Ammon's horn (tissue), 1 donor: ENCODE results near the gene C16orf78.

Experiments used
- DNase-seq: peaks from one replicate; pipeline ENCODE4 v3.0.0-alpha.2; 2016; ENCODE audit warnings: low spot score

C16orf78 gene

DNA sequence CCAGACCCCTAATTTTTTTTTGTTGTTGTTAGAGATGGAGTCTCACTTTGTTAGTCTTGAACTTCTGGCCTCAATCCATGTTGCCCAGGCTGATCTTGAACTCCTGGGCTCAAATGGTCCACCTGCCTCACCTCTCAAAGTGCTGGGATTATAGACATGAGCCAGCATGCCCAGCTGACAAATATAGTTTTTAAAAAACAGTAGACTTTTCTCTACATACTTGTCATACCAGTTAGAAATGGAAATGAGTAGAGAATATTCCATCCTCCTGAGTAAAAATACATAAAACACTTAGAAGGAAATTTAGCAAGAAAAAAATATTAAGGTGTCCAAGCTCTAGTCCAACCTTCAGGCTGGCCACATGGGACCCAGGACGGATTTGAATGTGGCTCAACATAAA lies 21.4 kb downstream of the C16orf78 start:
- DNase-seq, result no peak

DNA sequence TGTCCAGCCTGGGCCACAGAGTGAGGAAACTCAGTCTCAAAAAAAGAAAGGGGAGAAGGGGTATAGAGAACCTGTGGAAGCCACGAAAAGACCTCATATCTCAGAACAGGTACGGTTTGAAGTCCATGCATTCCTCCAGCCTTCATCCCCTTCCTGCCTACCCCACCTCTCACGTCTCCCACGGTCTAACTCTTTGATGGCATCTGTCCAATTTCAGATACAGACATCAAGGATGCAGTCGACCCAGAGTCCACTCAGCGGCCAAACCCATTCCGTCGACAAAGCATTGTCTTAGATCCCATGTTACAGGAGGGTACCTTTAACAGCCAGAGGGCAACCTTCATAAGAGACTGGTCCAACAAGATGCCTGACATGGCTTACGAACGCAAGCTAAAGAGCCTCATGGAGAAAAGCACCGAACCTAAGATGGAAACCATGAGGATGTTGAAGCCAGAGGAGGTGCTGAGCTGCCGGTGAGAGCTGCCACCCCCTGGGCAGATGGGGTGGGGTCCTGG lies 22.7 kb downstream of the C16orf78 start:
- no peak for DNase-seq

DNA sequence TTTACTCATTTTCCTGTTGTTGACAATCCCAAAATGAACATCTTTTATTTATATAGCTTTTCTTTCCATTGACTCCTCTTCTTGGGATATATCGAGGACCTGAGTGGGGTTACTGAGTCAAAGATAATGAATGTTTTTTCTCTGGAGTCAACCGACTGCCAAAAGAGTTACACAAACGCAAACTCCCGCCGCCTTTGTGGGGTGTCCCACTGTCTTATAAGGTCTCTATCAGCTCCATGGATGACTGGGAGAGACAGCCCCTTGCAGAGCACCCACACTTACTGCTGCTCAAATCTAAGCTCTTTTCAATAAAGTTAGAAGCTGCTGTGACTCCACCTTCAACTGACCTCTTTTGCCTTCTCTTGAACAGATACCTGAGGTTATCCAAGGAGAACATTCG lies 25.2 kb downstream of the C16orf78 start:
- DNase-seq, result no peak

DNA sequence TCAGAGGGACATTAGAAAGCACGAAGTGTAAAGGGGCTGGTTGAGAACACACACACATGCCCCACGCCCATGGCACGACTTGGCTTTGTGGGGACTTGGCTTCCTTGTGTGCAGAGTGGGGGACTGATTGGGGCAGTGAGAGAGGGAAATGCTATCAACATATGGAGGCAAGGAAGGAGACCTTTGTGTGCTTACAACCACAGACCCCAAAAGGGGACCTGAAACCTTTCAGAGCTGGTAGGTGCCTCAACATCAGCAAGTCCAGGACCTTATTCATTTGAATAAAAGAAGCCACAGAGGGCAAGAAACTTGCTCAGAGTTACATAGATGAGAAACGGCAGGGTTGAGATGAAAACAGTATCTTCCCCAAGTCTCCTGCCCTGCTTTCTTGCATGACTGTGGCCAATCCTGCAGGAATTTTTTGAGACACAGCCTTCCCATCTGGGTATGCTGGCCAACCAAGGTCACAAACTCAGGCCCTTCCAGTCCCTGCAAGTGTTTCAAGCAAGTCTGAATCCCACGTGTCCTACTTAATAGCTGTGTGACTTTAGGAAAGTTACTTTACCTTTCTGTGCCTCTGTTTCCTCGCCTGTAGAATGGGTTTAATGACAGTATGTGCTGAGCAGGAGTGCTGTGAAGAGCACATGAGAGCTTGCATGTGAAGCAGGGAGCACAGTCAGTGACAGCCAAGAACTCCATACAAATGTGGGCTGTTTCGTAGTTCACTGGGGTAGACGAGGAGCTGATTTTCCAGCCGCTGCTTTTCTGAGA lies 26.2 kb downstream of the C16orf78 start:
- DNase-seq, result no peak

DNA sequence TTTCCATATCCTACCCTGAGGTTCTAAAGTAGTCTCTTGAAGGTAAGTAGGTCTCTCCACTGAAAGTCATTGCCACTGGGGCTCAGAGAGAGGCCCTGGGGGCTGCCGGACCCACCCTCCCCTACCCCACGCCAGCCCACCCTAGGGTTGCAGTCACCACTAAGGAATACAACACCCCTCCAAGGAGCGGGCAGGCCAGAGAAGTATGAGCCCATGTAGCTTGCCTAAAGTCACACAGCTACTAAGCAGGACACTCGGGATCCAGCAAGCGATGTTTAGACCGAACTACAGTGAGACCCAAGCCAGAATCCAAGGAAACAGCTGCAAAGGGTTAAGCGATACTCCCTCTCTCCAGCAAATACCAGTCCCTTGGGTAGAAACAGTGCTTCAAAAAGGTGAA lies 27.0 kb downstream of the C16orf78 start:
- no peak for DNase-seq

DNA sequence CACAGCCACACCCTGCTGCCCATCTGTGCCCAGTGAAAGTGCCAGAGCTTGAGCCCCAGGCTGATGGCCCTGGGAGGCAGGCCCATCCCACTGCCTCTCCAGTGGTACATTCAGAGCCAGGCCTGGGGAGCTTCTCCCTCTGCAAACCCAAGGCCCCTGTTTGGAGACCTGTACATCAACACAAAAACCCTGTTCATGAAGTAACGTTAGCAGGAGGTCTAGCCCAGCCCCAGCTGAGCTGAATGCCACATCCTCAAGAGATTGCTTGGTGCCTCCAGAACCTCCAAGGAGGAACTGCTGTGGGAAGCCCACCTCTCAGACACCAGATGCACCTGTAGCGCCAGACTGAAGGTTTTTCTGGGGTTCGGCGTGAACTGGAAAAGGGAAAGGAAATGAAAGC lies 31.5 kb downstream of the C16orf78 start:
- no peak for DNase-seq

DNA sequence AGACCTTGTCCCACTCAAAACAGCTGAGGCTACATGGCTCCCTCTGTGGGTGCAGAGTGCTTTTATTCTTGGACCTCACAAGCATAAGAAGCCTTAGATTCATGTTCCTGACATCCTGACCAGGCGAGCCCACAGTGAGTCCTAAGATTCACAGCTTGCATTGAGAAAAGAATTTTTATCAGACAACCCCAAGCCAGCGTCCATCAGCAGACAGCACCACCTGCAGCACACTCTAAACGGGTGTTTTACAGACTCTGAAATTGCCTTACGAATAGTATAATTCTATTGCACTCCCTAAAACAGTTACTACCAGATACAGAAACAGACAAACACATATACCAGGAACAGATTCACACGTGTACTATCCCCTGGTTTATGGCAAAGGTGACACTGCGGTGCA lies 31.9 kb downstream of the C16orf78 start:
- no peak for DNase-seq

DNA sequence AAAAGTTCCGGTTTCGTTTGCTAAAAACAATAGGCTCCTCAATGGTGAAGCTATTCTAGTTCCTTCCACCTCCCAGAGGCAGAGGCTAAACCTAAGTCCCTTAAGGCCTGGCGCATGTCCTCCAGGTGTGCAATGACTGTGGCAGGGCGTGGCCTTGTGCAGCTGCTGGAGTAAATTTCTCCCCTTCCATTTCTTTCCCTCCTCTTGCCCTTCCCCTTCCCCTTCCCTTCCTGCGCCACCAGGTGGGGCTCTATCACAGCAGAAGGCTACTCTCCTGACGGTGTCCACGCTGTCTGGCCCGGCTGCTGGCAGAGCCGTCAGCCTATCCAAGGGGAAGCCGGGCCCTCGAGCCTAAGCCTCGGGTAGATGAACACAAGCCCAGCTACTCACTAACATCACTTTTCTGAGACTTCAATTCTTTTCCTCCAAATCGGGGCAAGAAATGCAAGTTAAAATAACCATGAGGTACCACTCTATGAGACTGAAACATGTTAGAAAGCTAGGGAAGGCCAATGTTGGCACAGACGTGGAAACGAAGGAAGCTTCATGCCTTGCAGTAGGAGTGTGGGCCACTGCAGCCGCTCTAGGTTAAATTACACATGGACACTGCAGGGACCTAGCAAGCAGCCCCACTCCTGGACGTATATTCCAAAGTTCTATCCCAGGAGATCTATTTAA lies 34.4 kb downstream of the C16orf78 start:
- peak; percentile 88 for DNase-seq

DNA sequence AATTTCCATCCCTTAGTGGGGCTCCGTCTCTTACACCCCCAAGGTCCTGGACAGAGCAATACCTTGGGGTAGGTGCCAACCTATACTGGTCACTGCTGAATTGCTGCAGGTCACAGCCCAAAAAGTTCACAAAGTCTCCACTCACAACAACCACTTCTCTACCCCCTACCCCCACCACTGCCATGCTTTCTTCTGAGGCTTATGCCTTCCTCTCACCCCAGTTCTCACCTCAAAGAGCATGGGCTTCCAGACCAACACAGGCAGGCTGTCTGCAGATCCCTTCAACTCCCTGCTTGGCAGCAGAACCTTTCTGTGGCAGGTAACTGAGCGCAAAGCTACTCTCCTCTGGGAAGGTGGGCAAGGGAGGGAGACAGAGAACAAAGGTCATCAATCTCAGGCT lies 35.5 kb downstream of the C16orf78 start:
- no peak for DNase-seq

DNA sequence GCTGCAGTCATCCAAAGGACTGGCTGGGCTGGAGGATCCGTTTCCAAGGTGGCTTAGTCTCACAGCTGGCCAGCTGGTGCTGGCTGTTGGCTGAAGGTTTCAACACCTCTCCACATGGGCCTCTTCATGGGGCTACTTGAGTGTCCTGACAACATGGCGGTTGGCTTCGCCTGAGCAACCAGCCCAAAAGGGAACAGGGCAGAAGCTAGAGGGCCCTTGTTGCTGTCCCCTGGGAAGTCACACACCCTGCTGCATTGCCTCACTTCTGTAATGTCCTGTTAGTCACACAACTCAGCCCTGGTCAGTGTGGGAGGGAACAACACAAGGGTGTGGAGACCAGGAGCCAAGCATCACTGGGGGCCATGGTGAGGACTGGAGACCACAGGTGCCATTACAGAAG lies 36.6 kb downstream of the C16orf78 start:
- DNase-seq, result no peak

DNA sequence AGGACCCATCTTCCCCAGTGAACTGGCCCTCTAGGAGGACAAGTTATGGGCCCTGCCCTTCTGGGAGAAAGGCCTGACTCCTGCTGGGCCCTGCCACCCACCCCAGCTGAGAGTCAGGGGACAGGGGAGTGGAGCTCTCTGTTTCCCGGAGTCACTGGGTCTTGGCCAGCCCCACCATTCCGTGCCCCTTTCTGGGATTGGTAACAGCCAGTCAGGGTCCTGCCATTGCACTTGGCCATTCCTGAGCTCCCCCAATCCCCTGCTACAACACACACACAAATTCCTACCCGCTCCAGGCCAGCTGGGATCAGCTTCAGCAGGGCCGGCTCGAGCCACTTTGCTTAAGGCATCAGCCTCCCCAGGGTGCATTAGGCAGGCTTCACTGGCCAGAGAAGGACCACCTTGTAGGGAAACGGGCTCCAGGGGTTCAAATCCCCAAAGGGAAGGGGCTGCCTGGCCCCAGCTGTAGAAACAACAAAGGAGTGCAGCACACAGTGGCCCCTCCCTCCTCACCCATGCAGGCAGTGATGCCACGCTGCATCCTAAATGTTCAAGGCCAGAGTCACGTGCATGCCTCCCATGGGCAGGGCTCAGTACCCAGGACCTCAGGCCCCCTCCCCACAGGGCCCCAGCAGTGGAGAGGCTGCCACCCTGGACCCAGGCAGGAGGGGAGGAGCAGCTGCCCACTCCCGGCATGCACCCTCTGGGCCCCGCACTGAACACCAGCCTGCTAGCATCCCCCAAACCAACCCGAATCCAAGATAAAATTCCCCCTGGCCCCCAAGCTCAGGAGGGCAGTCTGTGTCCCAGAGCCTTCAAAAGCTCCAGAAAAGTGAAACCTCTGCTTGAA lies 37.7 kb downstream of the C16orf78 start:
- no peak for DNase-seq

DNA sequence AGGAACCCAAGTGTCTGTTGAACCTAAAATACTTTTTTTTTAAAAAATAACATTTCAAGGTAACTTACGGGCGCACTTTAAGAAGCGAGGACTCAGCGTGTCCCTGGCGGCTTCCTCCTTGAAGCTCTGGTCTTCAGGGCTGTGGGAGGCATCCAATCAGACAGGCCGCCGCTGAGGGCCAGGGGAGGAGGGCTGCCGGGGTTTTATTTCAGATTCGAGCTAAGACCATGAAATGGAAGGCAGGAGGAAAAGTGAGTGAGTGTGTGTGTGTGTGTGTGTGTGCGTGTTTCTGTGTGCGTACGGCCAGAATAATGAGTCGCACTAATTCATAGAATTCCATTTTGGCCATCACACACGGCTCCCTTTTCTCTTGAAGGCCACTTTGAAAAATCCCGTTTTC lies 41.1 kb downstream of the C16orf78 start:
- no peak for DNase-seq

DNA sequence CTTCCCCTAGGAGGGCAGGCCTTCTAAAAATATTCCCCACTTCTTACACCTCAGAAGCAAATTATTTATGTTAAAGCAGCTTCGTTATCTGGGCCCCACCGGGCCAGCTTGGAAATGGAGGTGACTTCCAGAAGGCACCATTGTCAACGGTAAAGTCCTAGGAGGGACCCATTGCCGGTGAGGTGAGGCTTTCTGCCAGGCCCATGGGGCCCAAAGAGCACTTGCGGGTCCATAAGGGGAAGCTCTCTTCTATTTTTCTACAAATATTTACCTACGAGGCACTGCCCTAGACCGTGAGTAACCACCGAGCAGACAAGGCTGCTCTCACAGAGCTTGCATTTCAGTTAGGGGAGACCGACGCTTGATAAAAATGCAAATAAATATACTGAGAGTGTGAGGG lies 41.5 kb downstream of the C16orf78 start:
- no peak for DNase-seq

DNA sequence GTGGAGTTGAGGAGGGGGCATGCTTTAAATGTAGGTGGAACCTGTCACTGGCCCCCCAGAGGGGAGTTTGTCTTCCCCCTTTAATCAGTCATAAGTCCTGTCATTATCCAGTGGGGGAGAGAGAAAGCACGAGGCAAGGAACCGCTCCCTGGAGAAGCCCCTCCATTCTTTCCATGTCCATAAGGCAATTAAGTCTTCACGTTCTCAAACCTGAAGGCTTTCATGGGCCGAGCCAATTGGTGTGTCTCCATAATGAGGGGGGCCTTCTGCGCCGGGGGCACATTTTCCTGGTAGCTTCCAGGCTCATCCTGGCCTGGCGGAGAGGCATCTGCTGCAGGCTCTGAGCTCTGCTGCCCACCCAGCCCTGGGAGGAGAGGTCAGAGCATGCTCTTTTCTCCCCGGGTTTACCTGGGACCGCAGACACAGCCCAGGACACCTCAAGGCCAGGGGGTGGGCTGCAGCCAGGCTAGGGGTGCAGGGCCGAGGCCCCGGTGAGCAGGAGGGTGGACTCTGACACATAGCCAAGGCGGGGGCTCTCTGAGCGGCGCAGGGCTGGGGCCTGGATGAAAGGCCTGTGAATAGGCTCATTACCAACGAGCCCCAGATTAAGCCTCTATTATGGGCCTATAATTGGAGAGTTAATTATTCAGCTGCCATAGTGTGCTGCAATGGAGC lies 42.5 kb downstream of the C16orf78 start:
- DNase-seq, result no peak

DNA sequence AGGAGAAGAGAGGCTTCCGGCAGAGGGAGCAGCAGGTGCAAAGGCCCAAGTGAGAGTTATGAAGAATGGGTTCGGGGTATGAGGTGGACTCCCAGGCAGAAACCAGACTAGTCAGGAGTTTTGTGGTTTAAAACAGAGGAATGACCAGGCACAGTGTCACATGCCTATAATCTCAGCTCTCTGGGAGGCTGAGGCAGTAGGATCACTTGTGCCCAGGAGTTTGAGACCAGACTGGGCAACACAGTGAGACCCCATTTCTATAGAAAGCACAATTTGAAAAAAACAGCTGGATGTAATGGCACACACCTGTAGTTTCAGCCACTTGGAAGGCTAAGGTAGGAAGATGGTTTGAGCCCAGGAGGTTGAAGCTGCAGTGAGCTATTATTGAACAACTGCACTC lies 43.8 kb downstream of the C16orf78 start:
- DNase-seq, result no peak

DNA sequence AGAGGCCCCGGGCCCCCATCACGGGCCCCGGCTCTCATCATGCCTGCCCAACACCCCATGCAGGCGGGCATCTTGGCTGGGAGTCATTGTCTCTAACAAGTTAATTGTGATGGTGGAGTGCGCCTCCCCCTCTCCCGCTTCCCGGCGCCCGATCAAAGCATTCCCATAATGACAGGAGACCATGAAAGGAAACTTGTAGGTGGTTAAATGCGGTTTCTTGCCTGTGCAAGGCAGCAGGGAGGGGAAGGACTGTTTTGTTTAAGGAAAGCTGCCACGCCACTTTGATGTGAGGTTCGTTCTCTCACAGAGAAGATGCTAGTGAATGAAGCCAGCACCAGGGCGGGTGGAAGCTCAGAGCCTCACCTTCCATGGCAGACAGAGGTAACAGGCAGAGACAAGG lies 45.4 kb downstream of the C16orf78 start:
- DNase-seq, result no peak

DNA sequence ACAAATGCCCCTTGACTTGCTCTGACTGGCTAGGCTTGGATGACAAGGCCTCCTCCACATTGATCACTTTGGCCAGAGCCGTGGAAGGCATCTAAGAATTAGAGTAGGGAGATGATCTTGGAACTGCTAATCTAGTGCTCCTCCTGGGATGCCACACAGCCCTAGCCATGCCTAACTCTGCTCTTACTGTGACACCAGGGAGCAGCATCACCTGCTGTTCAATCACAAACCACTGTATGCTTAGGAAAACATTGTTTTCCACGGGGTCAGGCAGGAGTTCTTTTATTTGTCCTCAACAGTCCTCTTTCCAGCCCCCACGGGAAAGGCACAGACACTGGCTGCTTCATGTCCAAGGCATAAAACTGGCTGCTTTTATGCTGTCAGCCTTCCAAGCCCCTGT lies 46.3 kb downstream of the C16orf78 start:
- DNase-seq, result no peak

DNA sequence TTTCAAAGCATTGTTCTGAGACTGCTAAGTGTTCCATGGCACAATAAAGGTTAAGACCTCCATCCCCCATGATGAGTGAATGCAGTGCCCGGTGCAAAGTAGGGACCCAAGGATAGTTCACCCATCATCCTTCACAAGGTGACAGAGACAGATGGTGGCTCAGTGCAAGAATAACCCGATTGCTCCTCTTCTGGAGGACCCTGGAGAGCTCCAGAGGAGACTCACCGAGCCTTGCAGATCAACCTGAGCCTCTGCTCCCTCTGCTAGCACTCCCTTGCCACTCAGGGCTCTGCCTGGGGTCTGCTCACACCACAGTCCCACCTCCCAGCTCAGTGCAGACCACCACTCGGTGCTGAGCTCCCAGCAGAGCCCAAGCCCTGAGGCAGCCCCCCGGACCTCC lies 49.3 kb downstream of the C16orf78 start:
- no peak for DNase-seq

DNA sequence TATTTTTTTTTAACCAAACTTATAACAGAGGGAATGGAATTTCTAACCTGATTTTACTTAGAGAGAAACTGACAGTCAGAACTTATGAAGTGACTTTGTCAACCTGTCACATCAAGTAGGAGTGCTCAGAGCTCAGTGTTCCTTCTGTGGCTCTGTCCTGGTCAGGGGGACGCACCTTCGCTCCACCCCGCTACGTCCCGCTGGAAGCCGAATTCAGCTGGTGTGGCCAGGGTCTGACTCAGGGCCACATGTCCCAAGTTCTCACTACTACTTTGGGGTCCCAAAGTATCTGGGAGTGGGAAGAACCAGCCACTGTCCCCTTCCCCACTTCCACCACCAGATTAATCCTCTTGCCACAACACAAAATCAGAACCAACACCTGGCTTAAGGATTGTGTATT lies 51.4 kb downstream of the C16orf78 start:
- no peak for DNase-seq

DNA sequence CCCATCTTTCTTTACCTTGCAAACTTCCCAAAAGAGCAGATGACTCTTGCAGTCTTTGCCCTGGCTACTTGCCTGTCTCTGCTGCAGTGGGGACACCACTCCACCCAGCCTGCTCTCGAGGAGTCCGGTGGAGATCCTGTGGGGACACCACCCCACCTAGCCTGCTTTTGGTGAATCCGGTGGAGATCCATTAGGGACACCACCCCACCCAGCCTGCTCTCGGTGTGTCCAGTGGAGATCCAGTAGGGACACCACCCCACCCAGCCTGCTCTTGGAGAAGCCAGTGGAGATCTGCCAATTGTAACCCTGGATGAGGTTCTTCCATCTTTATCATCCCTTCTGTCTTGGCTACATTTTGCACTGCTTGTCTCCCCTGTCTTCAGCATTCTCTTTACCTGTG lies 54.2 kb downstream of the C16orf78 start:
- DNase-seq, result no peak

DNA sequence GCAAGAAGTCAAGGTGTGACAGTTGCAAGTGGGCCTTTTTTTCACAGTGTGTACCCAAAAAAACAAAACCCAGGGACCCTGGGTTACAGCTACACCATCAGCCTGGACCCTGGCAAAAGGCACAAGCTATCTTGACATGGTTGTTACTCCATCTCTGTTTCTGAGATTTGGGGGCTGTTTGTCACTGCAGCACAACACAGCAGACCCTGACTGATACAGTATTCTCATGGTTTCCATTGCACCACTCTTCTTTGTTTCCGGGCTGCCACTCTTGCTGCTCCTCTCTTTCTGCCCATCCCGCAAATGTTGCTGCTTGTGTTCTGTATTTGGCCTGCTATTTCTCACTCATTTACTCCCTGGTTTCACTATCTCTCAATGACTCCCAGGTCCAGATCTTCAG lies 55.2 kb downstream of the C16orf78 start:
- DNase-seq, result no peak

DNA sequence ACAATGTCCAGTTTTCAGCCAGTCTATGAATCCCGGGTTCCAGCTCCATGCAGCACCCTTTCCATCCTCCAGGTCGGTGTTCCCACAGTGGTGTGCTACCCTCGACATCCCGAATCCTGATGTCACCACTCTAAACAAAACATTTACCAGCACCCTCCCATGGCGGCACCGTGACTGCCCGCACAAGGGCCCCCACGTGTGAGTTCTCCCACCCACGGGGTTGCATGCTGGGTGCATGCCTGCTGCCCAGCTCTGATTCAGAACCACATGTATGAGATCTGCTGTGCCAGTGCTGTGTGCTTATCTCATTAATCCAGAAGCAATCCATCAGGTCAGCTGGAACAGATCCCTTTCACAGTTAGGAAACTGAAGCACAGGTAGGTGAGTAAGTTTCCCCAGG lies 57.4 kb downstream of the C16orf78 start:
- no peak for DNase-seq
